Astrocyte (in vitro differentiated cells and primary cell): ENCODE results near the gene PBX1. TPM values are rescaled to one million over a fixed set of nuclear protein-coding genes. Genes with fewer than 3 reads are reported as not detected.
A peak's percentile ranks its signal among the peaks of the same experiment; 100 is the strongest.

Experiments used
- DNase-seq: peaks from one replicate; pipeline ENCODE4 v3.0.0-alpha.2; 2010; ENCODE audit warnings: low read depth
- FAIRE-seq: peaks from 2 replicates; lab custom pipeline; 2011; peaks lifted over from hg19 to GRCh38; lab: Jason Lieb, UNC
- H2AFZ ChIP-seq: 2 replicates; pipeline ENCODE4 v1.6.0; 2012; ENCODE audit warnings: low read depth, low read length, inconsistent platforms
- H3K27ac ChIP-seq: 2 replicates; pipeline ENCODE4 v1.5.1; 2011; ENCODE audit warnings: low read depth, low read length, inconsistent platforms
- H3K27me3 ChIP-seq: 2 replicates; pipeline ENCODE4 v1.6.0; 2011; ENCODE audit warnings: low read length, inconsistent platforms; ENCODE audit not compliant: insufficient read depth
- H3K36me3 ChIP-seq: 2 replicates; pipeline ENCODE4 v1.5.1; 2011; ENCODE audit warnings: low read length, inconsistent platforms; ENCODE audit not compliant: insufficient read depth
- H3K4me1 ChIP-seq: 2 replicates; pipeline ENCODE4 v1.5.1; 2011; ENCODE audit warnings: low read length, inconsistent platforms; ENCODE audit not compliant: insufficient read depth
- H3K4me2 ChIP-seq: 2 replicates; pipeline ENCODE4 v1.6.0; 2012; ENCODE audit warnings: low read length, inconsistent platforms
- H3K4me3 ChIP-seq: 2 replicates; pipeline ENCODE4 v1.5.1; 2011; ENCODE audit warnings: low read depth, mild to moderate bottlenecking, low read length, inconsistent platforms; ENCODE audit not compliant: insufficient read depth
- H3K79me2 ChIP-seq: 2 replicates; pipeline ENCODE4 v1.6.0; 2012; ENCODE audit warnings: mild to moderate bottlenecking, low read length, inconsistent platforms; ENCODE audit not compliant: insufficient read depth
- H3K9ac ChIP-seq: 2 replicates; pipeline ENCODE4 v1.6.0; 2012; ENCODE audit warnings: mild to moderate bottlenecking, low read length, inconsistent platforms
- H3K9me3 ChIP-seq: 2 replicates; pipeline ENCODE4 v1.5.1; 2012; ENCODE audit warnings: low read depth, mild to moderate bottlenecking, low read length, inconsistent platforms; ENCODE audit not compliant: insufficient read depth
- H4K20me1 ChIP-seq: 2 replicates; pipeline ENCODE4 v1.6.0; 2012; ENCODE audit warnings: low read length, inconsistent platforms; ENCODE audit not compliant: insufficient read depth
- H3K27ac Mint-ChIP-seq: one replicate; pipeline ENCODE4 v1.8.0; 2021; ENCODE audit warnings: mild to moderate bottlenecking, mixed read lengths; ENCODE audit not compliant: unreplicated experiment
- H3K27me3 Mint-ChIP-seq: one replicate; pipeline ENCODE4 v1.8.0; 2021; ENCODE audit warnings: low read depth, mixed read lengths; ENCODE audit not compliant: unreplicated experiment
- H3K36me3 Mint-ChIP-seq: one replicate; pipeline ENCODE4 v1.8.0; 2021; ENCODE audit warnings: low read depth, mixed read lengths; ENCODE audit not compliant: unreplicated experiment
- H3K4me1 Mint-ChIP-seq: one replicate; pipeline ENCODE4 v1.8.0; 2021; ENCODE audit warnings: low read depth, mixed read lengths; ENCODE audit not compliant: unreplicated experiment
- H3K4me3 Mint-ChIP-seq: one replicate; pipeline ENCODE4 v1.8.0; 2021; ENCODE audit warnings: mild to moderate bottlenecking, moderate library complexity, mixed read lengths; ENCODE audit not compliant: unreplicated experiment
- H3K9me3 Mint-ChIP-seq: one replicate; pipeline ENCODE4 v1.8.0; 2021; ENCODE audit warnings: mild to moderate bottlenecking, mixed read lengths; ENCODE audit not compliant: unreplicated experiment
- EZH2 ChIP-seq: IDR thresholded peaks from 2 replicates; pipeline ENCODE4 v1.6.1; 2012; ENCODE audit warnings: mild to moderate bottlenecking, low read length, inconsistent platforms; ENCODE audit not compliant: insufficient read depth
- total RNA-seq: library from RNA; stranded (reverse); gene quantifications from 2 replicates; pipeline ENCODE4 v1.2.1, GENCODE V29; 2021
- TF ChIP-seq, protein P1 (sequence below): IDR thresholded peaks from 2 replicates; pipeline ENCODE4 v1.5.1; 2011; ENCODE audit warnings: low read depth, mild to moderate bottlenecking, inconsistent platforms, low read length, moderate library complexity; ENCODE audit not compliant: insufficient read depth

PBX1 gene
- total RNA-seq, 1 donor from 2014 or later: 37.2 TPM

DNA sequence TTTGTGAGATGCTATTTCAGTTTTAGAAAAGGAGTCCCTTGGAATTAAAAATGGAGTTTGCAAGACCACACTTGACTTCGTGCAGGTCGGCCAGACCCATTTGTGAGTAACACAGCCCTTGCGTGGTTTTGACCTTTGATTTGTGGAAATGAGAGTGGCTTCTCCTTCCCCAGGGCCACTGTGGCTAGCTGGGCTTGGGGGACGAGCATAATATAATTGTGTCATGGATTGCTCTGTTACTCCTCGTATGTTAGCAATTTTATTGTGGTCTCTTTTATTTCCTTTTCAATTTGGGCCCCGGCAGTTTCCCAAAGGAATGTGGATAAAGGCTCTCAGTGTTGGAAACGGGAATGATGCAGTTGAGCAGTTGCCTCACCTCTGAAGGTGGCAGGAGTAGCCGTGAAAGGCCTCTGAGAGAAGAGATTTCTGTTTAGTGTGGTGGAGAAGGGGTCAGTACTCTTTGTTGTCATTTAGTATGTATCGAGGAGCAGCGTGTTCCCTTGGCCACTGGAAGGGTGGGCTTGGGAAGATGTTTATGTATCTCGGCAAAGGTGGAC, 194.6 kb downstream of the PBX1 start:
- Histone ChIP-seq H3K4me3 (no peak overlapping the region), H3K27me3 (no peaks in the 10 kb centered on the region), H3K9me3 (no peaks in the 10 kb centered on the region), H3K36me3 (no peaks in the 10 kb centered on the region), H3K27ac (no peak overlapping the region), H3K4me1 (peaks cover 18% of the 10 kb centered on the region), H4K20me1 (no peaks in the 10 kb centered on the region), H2AFZ (peak overlapping the region; percentile 43), H3K4me2 (peak overlapping the region; percentile 64), H3K79me2 (peaks cover 3% of the 10 kb centered on the region), H3K9ac (no peak overlapping the region)
- H3K4me3 Mint-ChIP-seq: no peak overlapping the region
- peaks cover 8% of the 10 kb centered on the region for H3K4me1 Mint-ChIP-seq
- FAIRE-seq (no peak), DNase-seq (peak; percentile 32)
- no peak for TF ChIP-seq EZH2
- TF ChIP-seq, protein P1, sequence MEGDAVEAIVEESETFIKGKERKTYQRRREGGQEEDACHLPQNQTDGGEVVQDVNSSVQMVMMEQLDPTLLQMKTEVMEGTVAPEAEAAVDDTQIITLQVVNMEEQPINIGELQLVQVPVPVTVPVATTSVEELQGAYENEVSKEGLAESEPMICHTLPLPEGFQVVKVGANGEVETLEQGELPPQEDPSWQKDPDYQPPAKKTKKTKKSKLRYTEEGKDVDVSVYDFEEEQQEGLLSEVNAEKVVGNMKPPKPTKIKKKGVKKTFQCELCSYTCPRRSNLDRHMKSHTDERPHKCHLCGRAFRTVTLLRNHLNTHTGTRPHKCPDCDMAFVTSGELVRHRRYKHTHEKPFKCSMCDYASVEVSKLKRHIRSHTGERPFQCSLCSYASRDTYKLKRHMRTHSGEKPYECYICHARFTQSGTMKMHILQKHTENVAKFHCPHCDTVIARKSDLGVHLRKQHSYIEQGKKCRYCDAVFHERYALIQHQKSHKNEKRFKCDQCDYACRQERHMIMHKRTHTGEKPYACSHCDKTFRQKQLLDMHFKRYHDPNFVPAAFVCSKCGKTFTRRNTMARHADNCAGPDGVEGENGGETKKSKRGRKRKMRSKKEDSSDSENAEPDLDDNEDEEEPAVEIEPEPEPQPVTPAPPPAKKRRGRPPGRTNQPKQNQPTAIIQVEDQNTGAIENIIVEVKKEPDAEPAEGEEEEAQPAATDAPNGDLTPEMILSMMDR: no peak
- no peaks in the 10 kb centered on the region for H3K9me3 Mint-ChIP-seq
- no peak overlapping the region for H3K27ac Mint-ChIP-seq
- no peaks in the 10 kb centered on the region for H3K27me3 Mint-ChIP-seq
- no peaks in the 10 kb centered on the region for H3K36me3 Mint-ChIP-seq

DNA sequence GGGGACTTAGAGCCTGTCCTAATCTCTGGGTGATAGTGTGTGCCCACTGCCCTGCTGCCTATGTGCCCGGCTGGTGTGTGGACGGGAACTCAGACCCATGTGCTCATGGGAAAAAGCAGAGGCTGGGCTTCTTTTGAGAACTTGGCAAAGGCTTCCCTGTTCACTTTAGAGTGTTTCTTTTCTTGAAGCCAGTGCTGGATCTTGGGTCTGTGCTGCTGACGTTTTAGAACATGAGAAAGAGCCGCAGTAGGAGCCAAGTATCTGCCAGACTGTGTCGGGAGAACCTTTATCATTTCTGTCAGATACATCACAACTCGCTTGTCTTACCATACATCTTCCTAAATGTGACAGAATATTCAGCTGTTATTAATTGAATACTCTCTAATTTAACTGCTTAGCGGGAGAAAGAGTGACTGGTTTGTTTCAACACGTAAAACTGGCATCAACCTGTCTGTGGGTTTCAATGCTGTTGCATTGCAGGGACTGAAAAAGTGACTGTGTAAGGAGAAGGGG, 195.2 kb downstream of the PBX1 start:
- FAIRE-seq (no peak), DNase-seq (peak; percentile 81)
- H2AFZ ChIP-seq: peak overlapping the region; percentile 43
- no peak overlapping the region for H3K4me3 ChIP-seq
- TF ChIP-seq, protein P1: no peak
- TF ChIP-seq EZH2: no peak
- no peak overlapping the region for H3K27ac ChIP-seq
- Mint-ChIP-seq H3K36me3 (no peaks in the 10 kb centered on the region), H3K4me1 (peaks cover 5% of the 10 kb centered on the region), H3K4me3 (no peak overlapping the region), H3K27me3 (no peaks in the 10 kb centered on the region), H3K27ac (no peak overlapping the region), H3K9me3 (no peaks in the 10 kb centered on the region)
- no peaks in the 10 kb centered on the region for H3K36me3 ChIP-seq
- no peaks in the 10 kb centered on the region for H3K9me3 ChIP-seq
- peak overlapping the region; percentile 64 for H3K4me2 ChIP-seq
- no peaks in the 10 kb centered on the region for H4K20me1 ChIP-seq
- peaks cover 13% of the 10 kb centered on the region for H3K4me1 ChIP-seq
- H3K27me3 ChIP-seq: no peaks in the 10 kb centered on the region
- no peak overlapping the region for H3K9ac ChIP-seq
- peaks cover 3% of the 10 kb centered on the region for H3K79me2 ChIP-seq

DNA sequence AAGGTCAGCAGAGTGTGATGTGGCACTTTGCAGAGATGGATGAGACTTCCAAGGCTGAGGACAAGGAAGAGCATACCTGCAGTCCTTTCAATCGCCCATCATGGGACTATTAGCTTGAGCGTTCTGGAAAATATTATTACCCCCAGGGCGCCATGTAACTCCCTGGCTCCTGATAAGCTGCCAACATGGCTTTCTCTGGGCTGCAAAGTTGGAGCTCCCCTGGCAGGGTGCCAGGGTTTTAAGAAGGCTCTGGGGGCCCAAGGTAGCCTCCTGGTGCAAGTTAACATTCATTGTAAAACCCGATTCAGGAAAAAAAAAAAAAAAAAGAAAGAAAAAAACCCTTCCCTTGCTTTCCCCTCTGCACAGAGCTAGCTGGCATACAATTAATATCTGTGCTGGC, 196.7 kb downstream of the PBX1 start:
- DNase-seq (no peak), FAIRE-seq (no peak)
- no peak overlapping the region for H3K4me3 Mint-ChIP-seq
- no peaks in the 10 kb centered on the region for H3K27me3 Mint-ChIP-seq
- H3K27me3 ChIP-seq: no peaks in the 10 kb centered on the region
- no peak overlapping the region for H3K27ac ChIP-seq
- no peak for TF ChIP-seq EZH2
- TF ChIP-seq, protein P1: no peak
- no peaks in the 10 kb centered on the region for H3K36me3 Mint-ChIP-seq
- no peaks in the 10 kb centered on the region for H3K9me3 Mint-ChIP-seq
- H3K4me2 ChIP-seq: no peak overlapping the region
- peaks cover 3% of the 10 kb centered on the region for H3K79me2 ChIP-seq
- no peak overlapping the region for H2AFZ ChIP-seq
- no peak overlapping the region for H3K9ac ChIP-seq
- H3K4me3 ChIP-seq: no peak overlapping the region
- peaks cover 13% of the 10 kb centered on the region for H3K4me1 ChIP-seq
- no peak overlapping the region for H3K27ac Mint-ChIP-seq
- no peaks in the 10 kb centered on the region for H4K20me1 ChIP-seq
- peaks cover 5% of the 10 kb centered on the region for H3K4me1 Mint-ChIP-seq
- H3K36me3 ChIP-seq: no peaks in the 10 kb centered on the region
- no peaks in the 10 kb centered on the region for H3K9me3 ChIP-seq
